ENCODE results near the gene RAMACL.

- TF ChIP-seq POLR2A (IDR thresholded peaks at IDR 0.05) (no peak), POLR2AphosphoS5 (IDR thresholded peaks at IDR 0.05) (no peak)
- TF ChIP-seq, protein P1, sequence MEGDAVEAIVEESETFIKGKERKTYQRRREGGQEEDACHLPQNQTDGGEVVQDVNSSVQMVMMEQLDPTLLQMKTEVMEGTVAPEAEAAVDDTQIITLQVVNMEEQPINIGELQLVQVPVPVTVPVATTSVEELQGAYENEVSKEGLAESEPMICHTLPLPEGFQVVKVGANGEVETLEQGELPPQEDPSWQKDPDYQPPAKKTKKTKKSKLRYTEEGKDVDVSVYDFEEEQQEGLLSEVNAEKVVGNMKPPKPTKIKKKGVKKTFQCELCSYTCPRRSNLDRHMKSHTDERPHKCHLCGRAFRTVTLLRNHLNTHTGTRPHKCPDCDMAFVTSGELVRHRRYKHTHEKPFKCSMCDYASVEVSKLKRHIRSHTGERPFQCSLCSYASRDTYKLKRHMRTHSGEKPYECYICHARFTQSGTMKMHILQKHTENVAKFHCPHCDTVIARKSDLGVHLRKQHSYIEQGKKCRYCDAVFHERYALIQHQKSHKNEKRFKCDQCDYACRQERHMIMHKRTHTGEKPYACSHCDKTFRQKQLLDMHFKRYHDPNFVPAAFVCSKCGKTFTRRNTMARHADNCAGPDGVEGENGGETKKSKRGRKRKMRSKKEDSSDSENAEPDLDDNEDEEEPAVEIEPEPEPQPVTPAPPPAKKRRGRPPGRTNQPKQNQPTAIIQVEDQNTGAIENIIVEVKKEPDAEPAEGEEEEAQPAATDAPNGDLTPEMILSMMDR (IDR thresholded peaks at IDR 0.05): no peak
Observed at GRCh38 chr6:166614171-166614583, 27.7 kb upstream of the RAMACL start.

Data from sigmoid colon (tissue), 4 donors.